ENCODE results near the gene AGBL1. TPM values are rescaled to one million over a fixed set of nuclear protein-coding genes. Genes with fewer than 3 reads are reported as not detected.

AGBL1 gene
- total RNA-seq, 1 experiment from 2014 or later: not detected

- CTCF ChIA-PET: no interaction called here
Observed at GRCh38 chr15:86213888-86214287, 134.2 kb downstream of the AGBL1 start.

GRCh38 chr15:86221119-86221518 is 141.4 kb downstream of the AGBL1 start:
- intact Hi-C loops (cut with micrococcal nuclease; ENCODE audit: unreplicated experiment): no loop called here
- Histone ChIP-seq H3K79me2 (ENCODE audit: low read depth) (no peaks in the 10 kb centered on the region), H3K36me3 (ENCODE audit: low read depth) (no peaks in the 10 kb centered on the region), H3K27me3 (ENCODE audit: insufficient read depth, low read depth) (no peaks in the 10 kb centered on the region), H3K4me1 (replicated peaks; ENCODE audit: insufficient read depth) (no peaks in the 10 kb centered on the region), H3K4me2 (no peak overlapping the region), H3K4me3 (no peak overlapping the region), H3K27ac (no peak overlapping the region), H2AFZ (no peak overlapping the region), H3K9me2 (ENCODE audit: insufficient read depth) (no peaks in the 10 kb centered on the region), H4K20me1 (ENCODE audit: insufficient read depth) (no peaks in the 10 kb centered on the region), H3F3A (ENCODE audit: insufficient read depth, low read depth) (no peaks in the 10 kb centered on the region), H3K9me3 (ENCODE audit: insufficient read depth, low read depth) (no peaks in the 10 kb centered on the region)
- POLR2A ChIA-PET (ENCODE audit: unreplicated experiment): no interaction called here
- CTCF ChIA-PET: no interaction called here
- no peak for DNase-seq
- BruUV-seq (replicated peaks): no TSS peak
- no peak for TF ChIP-seq CTCF (conservative IDR thresholded peaks at IDR 0.05)
- TF ChIP-seq EZH2 (IDR thresholded peaks at IDR 0.05; ENCODE audit: low read depth): no peak

More at GRCh38 chr15:86213888-86214287, 134.2 kb downstream of the AGBL1 start:
- Histone ChIP-seq H3K27ac (no peak overlapping the region), H3K4me1 (replicated peaks; ENCODE audit: insufficient read depth) (no peaks in the 10 kb centered on the region), H3K79me2 (ENCODE audit: low read depth) (no peaks in the 10 kb centered on the region), H3K4me3 (no peak overlapping the region), H3F3A (ENCODE audit: insufficient read depth, low read depth) (no peaks in the 10 kb centered on the region), H2AFZ (no peak overlapping the region), H3K9me3 (ENCODE audit: insufficient read depth, low read depth) (no peaks in the 10 kb centered on the region), H3K9me2 (ENCODE audit: insufficient read depth) (no peaks in the 10 kb centered on the region), H3K4me2 (no peak overlapping the region), H3K36me3 (ENCODE audit: low read depth) (no peaks in the 10 kb centered on the region), H3K27me3 (ENCODE audit: insufficient read depth, low read depth) (no peaks in the 10 kb centered on the region), H4K20me1 (ENCODE audit: insufficient read depth) (no peaks in the 10 kb centered on the region)
- intact Hi-C loops (cut with micrococcal nuclease; ENCODE audit: unreplicated experiment): no loop called here
- no TSS peak for BruUV-seq (replicated peaks)
- POLR2A ChIA-PET (ENCODE audit: unreplicated experiment): no interaction called here
- TF ChIP-seq EZH2 (IDR thresholded peaks at IDR 0.05; ENCODE audit: low read depth) (no peak), CTCF (conservative IDR thresholded peaks at IDR 0.05) (no peak)
- no peak for DNase-seq

GRCh38 chr15:86229306-86229705 is 149.6 kb downstream of the AGBL1 start:
- H3F3A ChIP-seq (ENCODE audit: insufficient read depth, low read depth): no peaks in the 10 kb centered on the region
- ChIA-PET CTCF (no interaction called here), POLR2A (ENCODE audit: unreplicated experiment) (no interaction called here)
- no TSS peak for BruUV-seq (replicated peaks)
- H3K9me3 ChIP-seq (ENCODE audit: insufficient read depth, low read depth): no peaks in the 10 kb centered on the region
- TF ChIP-seq EZH2 (IDR thresholded peaks at IDR 0.05; ENCODE audit: low read depth): no peak
- TF ChIP-seq CTCF (conservative IDR thresholded peaks at IDR 0.05): no peak
- no peak for DNase-seq
- H3K4me1 ChIP-seq (replicated peaks; ENCODE audit: insufficient read depth): no peaks in the 10 kb centered on the region
- no peak overlapping the region for H3K4me3 ChIP-seq
- no peak overlapping the region for H3K27ac ChIP-seq
- H3K27me3 ChIP-seq (ENCODE audit: insufficient read depth, low read depth): 0 out of 2 replicates have a peak, but pooled peaks cover 13% of the 10 kb centered on the region
- no peaks in the 10 kb centered on the region for H3K9me2 ChIP-seq (ENCODE audit: insufficient read depth)
- H2AFZ ChIP-seq: no peak overlapping the region
- H3K4me2 ChIP-seq: no peak overlapping the region
- intact Hi-C loops (cut with micrococcal nuclease; ENCODE audit: unreplicated experiment): no loop called here
- H3K36me3 ChIP-seq (ENCODE audit: low read depth): no peaks in the 10 kb centered on the region
- H4K20me1 ChIP-seq (ENCODE audit: insufficient read depth): no peaks in the 10 kb centered on the region
- H3K79me2 ChIP-seq (ENCODE audit: low read depth): no peaks in the 10 kb centered on the region

All from PC-9 (cell line).